H1 (cell line): ENCODE data around the gene HS3ST6. TPM values are rescaled to one million over a fixed set of nuclear protein-coding genes. Genes with fewer than 3 reads are reported as not detected.

ENCODE experiments used
- CREB1 ChIP-seq: IDR thresholded peaks from 2 replicates; pipeline ENCODE4 v1.6.1; 2012; ENCODE audit warnings: inconsistent platforms
- E2F6 ChIP-seq: IDR thresholded peaks from 2 replicates; pipeline ENCODE4 v1.6.1; 2012; ENCODE audit warnings: inconsistent platforms
- HDAC6 ChIP-seq: IDR thresholded peaks from one replicate; pipeline ENCODE4 v1.7.1; 2012; ENCODE audit warnings: low read depth, mild to moderate bottlenecking, inconsistent platforms, low read length, moderate library complexity
- KDM4A ChIP-seq: IDR thresholded peaks from one replicate; pipeline ENCODE4 v1.7.1; 2012; ENCODE audit warnings: low read depth, mild to moderate bottlenecking, moderate library complexity, low read length, inconsistent platforms; ENCODE audit not compliant: severe bottlenecking
- MAX ChIP-seq: IDR thresholded peaks from 2 replicates; pipeline ENCODE4 v1.6.1; 2012; ENCODE audit warnings: inconsistent platforms
- RAD21 ChIP-seq, 2 experiments: IDR thresholded peaks in 1 of 2; conservative IDR thresholded peaks in 1 of 2; 2 replicates each; pipeline ENCODE4 v1.6.1; 2011; ENCODE audit warnings: low read depth in 2 of 2, low read length in 2 of 2, improper control_type of control experiment in 1 of 2, inconsistent platforms in 1 of 2, mild to moderate bottlenecking in 1 of 2, moderate library complexity in 1 of 2
- SRF ChIP-seq: IDR thresholded peaks from 2 replicates; pipeline ENCODE4 v1.6.1; 2011; ENCODE audit warnings: mild to moderate bottlenecking, low read depth, low read length, moderate library complexity
- polyA plus RNA-seq, 7 experiments: library from polyadenylated mRNA; depleted of rRNA in 3 of 7; stranded (reverse) in 5 of 7; unstranded in 2 of 7; fragments of >200 nt in 5 of 7; fragments of 200-250 nt in 2 of 7; gene quantifications; 1 replicate in 5 of 7; 2 replicates in 1 of 7; 4 replicates in 1 of 7; pipeline versions ENCODE4 v1.2.1 to v1.2.3, GENCODE V29; 2011 to 2013; ENCODE audit warnings: missing spikeins in 2 of 7, mixed read lengths in 2 of 7
- total RNA-seq: library from RNA; stranded (reverse); fragmentation: NEBNext Ultra II Directional; extraction: Animal tissue kit (Norgen Biotek cat#: 25700); gene quantifications from 2 replicates; pipeline ENCODE4 v1.2.1, GENCODE V29; 2021

The HS3ST6 gene
- total and polyA plus RNA-seq, 2 of the 8 experiments (the other 6 are each of a cell fraction or from before 2014, with no cell fraction given), result 0.36 to 0.39 TPM

GRCh38 chr16:1932050-1933028, 14.1 kb upstream of the HS3ST6 start (continued):
- TF ChIP-seq RAD21 (IDR thresholded peaks at IDR 0.05 in 1 of 2, conservative IDR thresholded peaks at IDR 0.05 in 1 of 2; ENCODE audit: low read depth in 2 of 2, low read length in 2 of 2) (peak; percentile 57 to 63), E2F6 (no peak), CREB1 (no peak), KDM4A (no peak), HDAC6 (no peak), SRF (no peak), MAX (peak; percentile 48)
